HG02981 (cell line): ENCODE data around the gene CWC27.
"Not testable (repeated sequence)": the region's sequence is repeated elsewhere in the genome, so short reads cannot be mapped to it uniquely, and the experiment has no call there.

Source experiments
- ATAC-seq: cut with Tn5 transposase; IDR thresholded peaks from one replicate; pipeline ENCODE4 v1.9.1; 2021; ENCODE audit warnings: mild to moderate bottlenecking, moderate library complexity; ENCODE audit not compliant: unreplicated experiment

CWC27 gene

GRCh38 chr5:64914396-64914795 is 145.7 kb downstream of the CWC27 start:
- no peak for ATAC-seq

GRCh38 chr5:64918083-64918482 is 149.4 kb downstream of the CWC27 start:
- ATAC-seq: no peak

- ATAC-seq: no peak
Observed at GRCh38 chr5:64921386-64921785, 152.7 kb downstream of the CWC27 start.

GRCh38 chr5:64923151-64923685 is 154.5 kb downstream of the CWC27 start:
- ATAC-seq: no peak

GRCh38 chr5:64925123-64925522 is 156.4 kb downstream of the CWC27 start:
- no peak for ATAC-seq

GRCh38 chr5:64929833-64930232 is 161.1 kb downstream of the CWC27 start:
- no peak for ATAC-seq

GRCh38 chr5:64930672-64931318 is 162.1 kb downstream of the CWC27 start:
- no peak for ATAC-seq

GRCh38 chr5:64939422-64939771 is 170.7 kb downstream of the CWC27 start:
- ATAC-seq: not testable (repeated sequence)

GRCh38 chr5:64939772-64940510 is 171.2 kb downstream of the CWC27 start:
- ATAC-seq: no peak

- ATAC-seq: no peak
Observed at GRCh38 chr5:64942460-64942859, 173.7 kb downstream of the CWC27 start.

GRCh38 chr5:64944868-64945267 is 176.1 kb downstream of the CWC27 start:
- ATAC-seq: no peak

GRCh38 chr5:64947031-64947430 is 178.3 kb downstream of the CWC27 start:
- ATAC-seq: no peak

GRCh38 chr5:64947801-64948200 is 179.1 kb downstream of the CWC27 start:
- no peak for ATAC-seq

- no peak for ATAC-seq
Observed at GRCh38 chr5:64949331-64949730, 180.6 kb downstream of the CWC27 start.

GRCh38 chr5:64952951-64953673 is 184.4 kb downstream of the CWC27 start:
- no peak for ATAC-seq

- ATAC-seq: no peak
Observed at GRCh38 chr5:64954518-64954917, 185.8 kb downstream of the CWC27 start.

GRCh38 chr5:64958757-64959391 is 190.1 kb downstream of the CWC27 start:
- ATAC-seq: no peak

GRCh38 chr5:64963278-64963677 is 194.5 kb downstream of the CWC27 start:
- no peak for ATAC-seq

- ATAC-seq: no peak
Observed at GRCh38 chr5:64968591-64969110, 199.9 kb downstream of the CWC27 start.

- no peak for ATAC-seq
Observed at GRCh38 chr5:64969578-64969977, 200.8 kb downstream of the CWC27 start.

- ATAC-seq: no peak
Observed at GRCh38 chr5:64971513-64971912, 202.8 kb downstream of the CWC27 start.
